Glutamatergic neuron (in vitro differentiated cells): ENCODE data around the gene RPL10. TPM values are rescaled to one million over a fixed set of nuclear protein-coding genes. Genes with fewer than 3 reads are reported as not detected.
A peak's percentile ranks its signal among the peaks of the same experiment; 100 is the strongest.

Source experiments
- DNase-seq: peaks from one replicate; pipeline ENCODE4 v3.0.0; 2022
- H3K27ac Mint-ChIP-seq: one replicate; pipeline ENCODE4 v1.8.0; 2020; ENCODE audit warnings: mild to moderate bottlenecking, mixed read lengths, inconsistent platforms; ENCODE audit not compliant: unreplicated experiment
- H3K27me3 Mint-ChIP-seq: one replicate; pipeline ENCODE4 v1.8.0; 2020; ENCODE audit warnings: mild to moderate bottlenecking, moderate library complexity, mixed read lengths, inconsistent platforms; ENCODE audit not compliant: unreplicated experiment
- H3K36me3 Mint-ChIP-seq: one replicate; pipeline ENCODE4 v1.8.0; 2020; ENCODE audit warnings: mild to moderate bottlenecking, mixed read lengths, inconsistent platforms; ENCODE audit not compliant: unreplicated experiment
- H3K4me1 Mint-ChIP-seq: one replicate; pipeline ENCODE4 v1.8.0; 2020; ENCODE audit warnings: mild to moderate bottlenecking, low read depth, mixed read lengths, inconsistent platforms; ENCODE audit not compliant: unreplicated experiment
- H3K4me3 Mint-ChIP-seq: one replicate; pipeline ENCODE4 v1.8.0; 2020; ENCODE audit warnings: mild to moderate bottlenecking, mixed read lengths, inconsistent platforms; ENCODE audit not compliant: unreplicated experiment
- H3K9me3 Mint-ChIP-seq: one replicate; pipeline ENCODE4 v1.8.0; 2020; ENCODE audit warnings: mild to moderate bottlenecking, moderate library complexity, mixed read lengths, inconsistent platforms; ENCODE audit not compliant: unreplicated experiment
- total RNA-seq: library from RNA; stranded (reverse); fragmentation: NEBNext Ultra II Directional; extraction: Animal tissue kit (Norgen Biotek cat#: 25700); gene quantifications from one replicate; pipeline ENCODE4 v1.2.1, GENCODE V29; 2021; ENCODE audit not compliant: unreplicated experiment
- TF ChIP-seq, protein P1 (sequence below): fragments of 200-600 bp; sonication (generic); IDR thresholded peaks from one replicate; pipeline ENCODE4 v1.5.0; 2021; ENCODE audit not compliant: partially characterized antibody, unreplicated experiment

Gene RPL10
- total RNA-seq, 1 donor from 2014 or later: 1,779 TPM

- TF ChIP-seq, protein P1, sequence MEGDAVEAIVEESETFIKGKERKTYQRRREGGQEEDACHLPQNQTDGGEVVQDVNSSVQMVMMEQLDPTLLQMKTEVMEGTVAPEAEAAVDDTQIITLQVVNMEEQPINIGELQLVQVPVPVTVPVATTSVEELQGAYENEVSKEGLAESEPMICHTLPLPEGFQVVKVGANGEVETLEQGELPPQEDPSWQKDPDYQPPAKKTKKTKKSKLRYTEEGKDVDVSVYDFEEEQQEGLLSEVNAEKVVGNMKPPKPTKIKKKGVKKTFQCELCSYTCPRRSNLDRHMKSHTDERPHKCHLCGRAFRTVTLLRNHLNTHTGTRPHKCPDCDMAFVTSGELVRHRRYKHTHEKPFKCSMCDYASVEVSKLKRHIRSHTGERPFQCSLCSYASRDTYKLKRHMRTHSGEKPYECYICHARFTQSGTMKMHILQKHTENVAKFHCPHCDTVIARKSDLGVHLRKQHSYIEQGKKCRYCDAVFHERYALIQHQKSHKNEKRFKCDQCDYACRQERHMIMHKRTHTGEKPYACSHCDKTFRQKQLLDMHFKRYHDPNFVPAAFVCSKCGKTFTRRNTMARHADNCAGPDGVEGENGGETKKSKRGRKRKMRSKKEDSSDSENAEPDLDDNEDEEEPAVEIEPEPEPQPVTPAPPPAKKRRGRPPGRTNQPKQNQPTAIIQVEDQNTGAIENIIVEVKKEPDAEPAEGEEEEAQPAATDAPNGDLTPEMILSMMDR: no peak
- Mint-ChIP-seq H3K4me1 (no peaks in the 10 kb centered on the region), H3K4me3 (peak overlapping the region; percentile 93), H3K27me3 (peaks cover 2% of the 10 kb centered on the region), H3K27ac (peak overlapping the region; percentile 76), H3K9me3 (peaks cover 1% of the 10 kb centered on the region), H3K36me3 (no peaks in the 10 kb centered on the region)
- DNase-seq: no peak
Measured at GRCh38 chrX:154380787-154381186, 17.4 kb upstream of the RPL10 start.

DNA sequence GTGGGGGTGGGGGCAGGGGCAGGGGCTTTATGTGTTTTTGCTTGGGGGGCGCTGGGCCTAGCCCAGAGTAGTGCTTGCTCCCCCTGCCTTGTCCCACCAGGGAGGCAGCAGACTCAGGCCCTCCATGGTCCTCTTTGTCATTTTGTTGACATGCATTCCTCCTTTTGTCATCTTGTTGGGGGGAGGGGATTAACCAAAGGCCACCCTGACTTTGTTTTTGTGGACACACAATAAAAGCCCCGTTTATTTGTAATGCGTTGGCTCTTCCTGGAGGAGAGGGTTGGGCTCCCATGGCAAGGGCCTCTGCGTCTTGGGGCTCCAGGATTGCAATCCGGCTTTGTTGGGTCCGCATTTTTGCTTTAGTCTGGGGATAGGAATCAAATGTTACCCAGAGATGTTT, 16.9 kb upstream of the RPL10 start:
- no peak for DNase-seq
- H3K9me3 Mint-ChIP-seq: peaks cover 1% of the 10 kb centered on the region
- no peak overlapping the region for H3K4me3 Mint-ChIP-seq
- no peak overlapping the region for H3K27ac Mint-ChIP-seq
- peaks cover 2% of the 10 kb centered on the region for H3K27me3 Mint-ChIP-seq
- TF ChIP-seq, protein P1: no peak
- no peaks in the 10 kb centered on the region for H3K4me1 Mint-ChIP-seq
- no peaks in the 10 kb centered on the region for H3K36me3 Mint-ChIP-seq

DNA sequence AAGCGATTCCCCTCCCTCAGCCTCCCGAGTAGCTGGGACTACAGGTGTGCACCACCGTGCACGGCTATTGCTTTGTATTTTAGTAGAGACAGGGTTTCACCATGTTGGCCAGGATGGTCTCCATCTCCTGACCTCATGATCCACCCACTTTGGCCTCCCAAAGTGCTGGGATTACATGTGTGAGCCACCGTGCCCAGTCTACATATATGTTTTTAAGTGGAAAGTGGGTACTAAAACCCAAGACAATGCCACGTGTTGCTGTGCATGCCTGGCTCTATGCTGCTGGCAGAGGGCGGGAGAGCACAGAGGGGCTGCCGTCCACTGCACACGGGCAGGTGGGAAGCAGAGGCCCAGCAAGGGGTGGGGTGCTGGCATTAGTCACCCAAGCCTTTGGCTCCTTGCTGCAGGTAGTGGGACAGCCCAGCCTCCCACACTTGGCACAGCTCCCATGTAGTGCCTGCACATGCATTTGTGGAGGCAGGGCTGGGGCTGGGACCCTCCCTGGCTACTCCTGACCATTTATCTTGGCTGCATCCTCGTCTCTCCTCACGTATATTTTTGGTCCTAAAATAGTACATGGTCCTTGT, 15.6 kb upstream of the RPL10 start:
- no peak overlapping the region for H3K4me3 Mint-ChIP-seq
- TF ChIP-seq, protein P1: no peak

GRCh38 chrX:154383359-154384283, 14.6 kb upstream of the RPL10 start:
- TF ChIP-seq, protein P1: no peak
- peaks cover 2% of the 10 kb centered on the region for H3K27me3 Mint-ChIP-seq
- no peak overlapping the region for H3K4me3 Mint-ChIP-seq
- peaks cover 1% of the 10 kb centered on the region for H3K9me3 Mint-ChIP-seq
- no peaks in the 10 kb centered on the region for H3K4me1 Mint-ChIP-seq
- no peaks in the 10 kb centered on the region for H3K36me3 Mint-ChIP-seq
- DNase-seq: no peak
- H3K27ac Mint-ChIP-seq: no peak overlapping the region

More for the DNA sequence above, 15.6 kb upstream of the RPL10 start:
- no peaks in the 10 kb centered on the region for H3K36me3 Mint-ChIP-seq
- H3K27me3 Mint-ChIP-seq: peaks cover 2% of the 10 kb centered on the region
- no peak overlapping the region for H3K27ac Mint-ChIP-seq
- H3K9me3 Mint-ChIP-seq: peaks cover 1% of the 10 kb centered on the region
- no peak for DNase-seq
- H3K4me1 Mint-ChIP-seq: no peaks in the 10 kb centered on the region
